MCF 10A (cell line): ENCODE measurements around the gene GTSE1. TPM values are rescaled to one million over a fixed set of nuclear protein-coding genes. Genes with fewer than 3 reads are reported as not detected.
"Not testable (repeated sequence)": the region's sequence is repeated elsewhere in the genome, so short reads cannot be mapped to it uniquely, and the experiment has no call there.

Experiments used
- BruUV-seq: library from RNA; stranded (reverse); fragments of 400-500 nt; replicated peaks from 2 replicates; lab custom pipeline; 2021; lab: Mats Ljungman, UMichigan
- CTCF ChIA-PET: fragments of 300-600 bp; sonication (Branson Sonifier 250); formaldehyde crosslinking; extraction: SDS; loops from one replicate; lab custom pipeline; 2021; ENCODE audit warnings: antibody characterized with exemption, inconsistent platforms; lab: Yijun Ruan, JAX
- POLR2A ChIA-PET: fragments of 300-600, 350-650 bp; sonication (Branson Sonifier 250); formaldehyde crosslinking; extraction: SDS; loops from one replicate; lab custom pipeline; 2020; ENCODE audit warnings: antibody characterized with exemption, inconsistent platforms; lab: Yijun Ruan, JAX
- DNase-seq: peaks from one replicate; pipeline ENCODE4 v3.0.0-alpha.2; 2018; ENCODE audit not compliant: unreplicated experiment
- H3K27ac Mint-ChIP-seq: one replicate; pipeline ENCODE4 v1.8.0; 2022; ENCODE audit warnings: mild to moderate bottlenecking, low read depth, mixed read lengths; ENCODE audit not compliant: unreplicated experiment
- H3K27me3 Mint-ChIP-seq: one replicate; pipeline ENCODE4 v1.8.0; 2022; ENCODE audit warnings: mixed read lengths; ENCODE audit not compliant: insufficient read depth, unreplicated experiment
- H3K36me3 Mint-ChIP-seq: one replicate; pipeline ENCODE4 v1.8.0; 2022; ENCODE audit warnings: mild to moderate bottlenecking, moderate library complexity, mixed read lengths; ENCODE audit not compliant: insufficient read depth, unreplicated experiment
- H3K4me1 Mint-ChIP-seq: one replicate; pipeline ENCODE4 v1.8.0; 2022; ENCODE audit warnings: mixed read lengths; ENCODE audit not compliant: insufficient read depth, unreplicated experiment
- H3K4me3 Mint-ChIP-seq: one replicate; pipeline ENCODE4 v1.8.0; 2022; ENCODE audit warnings: mild to moderate bottlenecking, moderate library complexity, mixed read lengths; ENCODE audit not compliant: unreplicated experiment
- H3K9me3 Mint-ChIP-seq: one replicate; pipeline ENCODE4 v1.8.0; 2022; ENCODE audit warnings: mixed read lengths; ENCODE audit not compliant: unreplicated experiment
- CTCF ChIP-seq: fragments of 200-600 bp; IDR thresholded peaks from one replicate; pipeline ENCODE4 v1.8.0; 2022; ENCODE audit warnings: antibody characterized with exemption, mild to moderate bottlenecking; ENCODE audit not compliant: unreplicated experiment
- intact Hi-C: fragments of 100-400 bp; cut with micrococcal nuclease; formaldehyde crosslinking; loops from 2 replicates; pipeline ENCODE4 v1.14.1; 2022
- total RNA-seq: library from RNA; stranded (reverse); gene quantifications from 2 replicates; pipeline ENCODE4 v1.2.3, GENCODE V29; 2022

The GTSE1 gene
- total RNA-seq, 1 experiment from 2014 or later, result 19.9 TPM

GRCh38 chr22:46303347-46303965 lies 6.8 kb downstream of the GTSE1 start:
- TF ChIP-seq CTCF, result no peak
- ChIA-PET CTCF (interaction anchor here (0.7 to 1.5 kb wide), 6 partner anchors 10 to 319 kb away, joined by 3 to 16 read pairs (median 3); no protein-coding TSS in a partner anchor), POLR2A (no interaction called here)
- no peaks in the 10 kb centered on the region for H3K27me3 Mint-ChIP-seq
- intact Hi-C loops, result no loop called here
- peaks cover 21% of the 10 kb centered on the region for H3K4me1 Mint-ChIP-seq
- peak overlapping the region; percentile 82 for H3K27ac Mint-ChIP-seq
- no peaks in the 10 kb centered on the region for H3K9me3 Mint-ChIP-seq
- no peak overlapping the region for H3K4me3 Mint-ChIP-seq
- DNase-seq, result peak; percentile 9
- H3K36me3 Mint-ChIP-seq, result peaks cover 36% of the 10 kb centered on the region
- no TSS peak for BruUV-seq

- TF ChIP-seq CTCF, result no peak
Measured at GRCh38 chr22:46308283-46308988, 11.8 kb downstream of the GTSE1 start.

GRCh38 chr22:46309526-46310085 lies 12.9 kb downstream of the GTSE1 start:
- intact Hi-C loops, result no loop called here
- Mint-ChIP-seq H3K4me1 (no peaks in the 10 kb centered on the region), H3K27ac (no peak overlapping the region), H3K4me3 (no peak overlapping the region), H3K9me3 (no peaks in the 10 kb centered on the region), H3K36me3 (peaks cover 12% of the 10 kb centered on the region), H3K27me3 (no peaks in the 10 kb centered on the region)
- ChIA-PET POLR2A (interaction anchor here (0.9 kb wide), 1 partner anchor 26 kb away, joined by 3 read pairs; the partner anchor contains the start of gene TRMU), CTCF (interaction anchor here (0.8 to 11.2 kb wide), 4 partner anchors 65 to 303 kb away, joined by 3 to 157 read pairs (median 8); no protein-coding TSS in a partner anchor)
- TF ChIP-seq CTCF, result no peak
- DNase-seq, result no peak
- no TSS peak for BruUV-seq

More at GRCh38 chr22:46308283-46308988, 11.8 kb downstream of the GTSE1 start:
- Mint-ChIP-seq H3K27me3 (no peaks in the 10 kb centered on the region), H3K4me3 (no peak overlapping the region), H3K36me3 (peaks cover 12% of the 10 kb centered on the region), H3K9me3 (no peaks in the 10 kb centered on the region), H3K27ac (no peak overlapping the region), H3K4me1 (peaks cover 5% of the 10 kb centered on the region)
- BruUV-seq, result TSS peak; percentile 46
- ChIA-PET CTCF (interaction anchor here (0.6 to 11.2 kb wide), 5 partner anchors 186 to 423 kb away, joined by 3 to 157 read pairs (median 3); no protein-coding TSS in a partner anchor), POLR2A (interaction anchor here (0.9 kb wide), 1 partner anchor 27 kb away, joined by 3 read pairs; the partner anchor contains the start of gene TRMU)
- no peak for DNase-seq
- intact Hi-C loops, result no loop called here

- intact Hi-C loops, result no loop called here
- Mint-ChIP-seq H3K9me3 (no peaks in the 10 kb centered on the region), H3K4me1 (no peaks in the 10 kb centered on the region), H3K27me3 (no peaks in the 10 kb centered on the region), H3K27ac (no peak overlapping the region), H3K36me3 (peaks cover 17% of the 10 kb centered on the region), H3K4me3 (no peak overlapping the region)
- ChIA-PET CTCF (interaction anchor here (0.7 to 11.2 kb wide), 7 partner anchors 191 to 883 kb away, joined by 3 to 157 read pairs (median 4); no protein-coding TSS in a partner anchor), POLR2A (interaction anchor here (0.5 to 0.7 kb wide), 2 partner anchors 229 to 1752 kb away, joined by 3 read pairs; no protein-coding TSS in a partner anchor)
- no peak for TF ChIP-seq CTCF
- no peak for DNase-seq
- no TSS peak for BruUV-seq
Measured at GRCh38 chr22:46312056-46312455, 15.4 kb downstream of the GTSE1 start.

- H3K4me3 Mint-ChIP-seq, H3K27me3 Mint-ChIP-seq, BruUV-seq, H3K4me1 Mint-ChIP-seq, H3K27ac Mint-ChIP-seq, POLR2A ChIA-PET, DNase-seq, H3K9me3 Mint-ChIP-seq, intact Hi-C loops: not testable (repeated sequence)
- CTCF ChIA-PET, result interaction anchor here (0.8 to 11.2 kb wide), 7 partner anchors 9 to 318 kb away, joined by 3 to 157 read pairs (median 5); no protein-coding TSS in a partner anchor
- H3K36me3 Mint-ChIP-seq, result peaks cover 17% of the 10 kb centered on the region
Measured at GRCh38 chr22:46312848-46313247, 16.2 kb downstream of the GTSE1 start.
